HG02885 (cell line): Measurements from ENCODE around the gene UBA3.

ENCODE experiments used
- ATAC-seq: cut with Tn5 transposase; IDR thresholded peaks from one replicate; pipeline ENCODE4 v1.9.1; 2021; ENCODE audit warnings: mild to moderate bottlenecking; ENCODE audit not compliant: unreplicated experiment, poor library complexity

UBA3 gene

GRCh38 chr3:69079269-69080159 lies 651 bp downstream of the UBA3 start:
- peak; percentile 21 for ATAC-seq

- ATAC-seq: no peak
Measured at GRCh38 chr3:69072928-69073327, 7.2 kb downstream of the UBA3 start.

DNA sequence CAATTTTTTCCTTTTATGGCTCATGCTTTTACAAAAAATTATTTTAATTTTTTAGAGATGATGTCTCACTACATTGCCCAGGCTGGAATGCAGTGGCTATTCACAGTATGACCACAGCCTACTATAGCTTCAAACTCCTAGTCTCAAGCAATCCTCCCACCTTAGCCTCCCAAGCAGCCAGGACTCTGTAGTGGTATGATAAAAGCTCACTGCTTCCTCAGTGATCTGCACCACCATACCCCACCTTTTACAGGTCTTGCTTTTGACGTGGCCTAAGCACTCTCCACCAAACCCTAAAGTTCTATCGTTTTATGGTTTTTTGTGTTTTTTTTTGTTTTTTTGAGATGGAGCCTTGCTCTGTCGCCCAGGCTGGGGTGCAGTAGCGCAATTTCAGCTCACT lies 14.0 kb downstream of the UBA3 start:
- no peak for ATAC-seq

DNA sequence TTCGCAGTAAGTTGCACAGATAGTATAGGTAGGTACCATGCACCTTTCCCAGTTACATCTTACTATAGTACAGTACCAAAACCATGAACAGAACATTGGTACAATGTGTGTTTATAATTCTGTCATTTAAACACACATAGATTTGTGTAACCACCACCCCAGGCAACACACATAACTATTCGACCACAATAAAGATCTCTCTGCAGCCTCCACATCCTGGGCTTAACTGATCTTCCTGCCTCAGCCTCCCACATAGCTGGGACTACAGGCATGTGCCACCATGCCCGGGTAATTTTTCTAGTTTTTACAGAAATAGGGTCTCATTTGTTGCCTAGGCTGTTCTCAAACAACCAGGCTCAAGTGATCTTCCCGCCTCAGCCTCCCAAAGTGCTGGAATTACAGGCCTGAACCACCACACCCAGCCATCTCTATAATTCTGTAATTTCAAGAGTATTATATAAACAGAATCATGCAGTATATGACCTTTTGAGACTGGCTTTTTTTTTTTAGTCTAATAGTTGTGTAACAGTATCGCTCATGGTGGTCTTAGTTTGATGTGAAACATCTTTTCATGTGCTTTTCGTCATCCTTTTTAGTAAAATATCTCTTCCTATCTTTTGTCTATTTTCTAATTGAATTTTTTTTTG lies 14.7 kb downstream of the UBA3 start:
- no peak for ATAC-seq

GRCh38 chr3:69063636-69064035 lies 16.5 kb downstream of the UBA3 start:
- no peak for ATAC-seq

DNA sequence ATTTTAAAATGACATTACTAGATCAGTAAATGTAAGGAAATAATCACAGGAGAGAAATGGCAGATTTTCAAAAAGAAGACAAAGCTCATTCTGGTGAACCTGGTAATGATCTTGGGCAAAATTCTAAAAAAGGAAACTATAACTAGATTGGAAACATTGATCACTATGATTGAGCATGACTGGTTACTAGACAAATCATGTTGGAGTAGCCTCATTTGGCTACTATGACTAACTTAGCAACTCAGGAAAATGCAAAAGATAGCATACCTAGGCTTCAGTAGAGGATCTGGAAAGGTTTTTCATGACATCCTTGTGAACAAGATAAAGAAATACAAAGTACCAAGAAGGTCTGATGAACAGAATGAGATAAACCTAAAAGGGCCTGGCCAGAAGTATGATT lies 20.5 kb downstream of the UBA3 start:
- ATAC-seq: no peak

DNA sequence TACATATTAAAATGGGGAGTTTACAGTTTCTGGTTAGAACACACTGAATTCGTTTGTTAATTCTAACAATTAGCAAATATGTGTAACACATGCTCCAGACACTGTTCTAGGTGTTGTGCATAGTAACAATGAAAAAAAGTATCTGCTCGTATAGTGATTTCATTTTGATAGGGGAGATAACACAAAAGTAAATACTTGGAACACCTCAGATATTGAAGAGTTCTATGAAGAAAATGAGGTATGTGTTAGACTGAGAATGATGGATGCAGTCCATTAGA lies 21.3 kb downstream of the UBA3 start:
- ATAC-seq: no peak

DNA sequence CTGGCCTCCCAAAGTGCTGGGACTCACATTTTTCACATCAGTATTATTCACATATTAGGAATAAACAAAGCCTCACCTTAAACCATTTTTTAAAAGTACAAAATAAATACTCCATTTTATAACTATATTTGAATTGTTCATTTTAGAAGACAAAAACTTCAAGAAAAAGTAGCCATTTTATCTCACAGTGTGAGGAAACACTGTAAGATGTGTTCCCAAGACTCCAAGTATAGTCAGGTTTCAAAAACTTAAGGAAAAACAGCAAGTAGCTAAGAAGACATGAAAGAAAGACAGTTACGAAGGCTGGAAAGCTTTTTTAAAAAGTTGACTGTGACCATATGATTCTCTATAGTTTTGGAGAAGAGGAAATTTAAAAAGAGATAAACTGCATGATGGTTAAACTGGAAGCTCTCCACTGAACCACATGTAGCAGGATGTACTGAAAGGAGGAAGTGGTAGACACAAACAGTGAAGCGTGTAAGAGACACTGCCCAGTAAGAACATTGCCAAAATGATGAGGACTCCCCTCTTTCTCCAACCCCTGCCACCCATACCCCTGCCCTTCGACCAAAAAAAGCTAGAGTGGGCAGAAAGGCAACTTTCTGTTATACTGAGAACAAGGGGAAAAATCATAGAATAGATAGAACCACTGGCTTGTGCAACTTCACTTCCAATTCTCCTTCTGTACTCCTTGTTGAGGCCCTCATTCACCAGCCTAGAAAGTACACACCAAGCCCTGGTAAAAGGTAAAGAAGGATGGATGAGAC lies 21.8 kb downstream of the UBA3 start:
- ATAC-seq: peak; percentile 100

DNA sequence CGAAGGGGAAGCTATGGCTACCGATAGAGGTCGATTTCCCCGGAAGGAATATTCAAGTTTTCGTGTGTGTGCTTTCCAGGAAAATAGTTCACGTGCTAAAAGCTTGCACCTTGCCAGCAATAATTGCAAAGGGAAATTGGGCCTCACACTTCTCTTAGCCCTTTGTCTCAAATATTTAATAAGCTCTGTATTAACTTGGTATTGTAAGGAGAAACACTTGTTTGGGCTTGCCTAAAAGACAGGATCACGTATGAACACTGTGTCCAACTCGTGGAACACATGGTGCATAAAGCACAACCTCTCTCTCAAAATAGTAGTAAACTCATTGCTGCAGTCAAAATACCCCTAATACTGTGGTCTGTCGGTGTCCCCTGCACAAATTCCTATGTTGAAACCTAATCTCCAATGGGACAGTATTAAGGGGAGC lies 27.7 kb downstream of the UBA3 start:
- no peak for ATAC-seq

DNA sequence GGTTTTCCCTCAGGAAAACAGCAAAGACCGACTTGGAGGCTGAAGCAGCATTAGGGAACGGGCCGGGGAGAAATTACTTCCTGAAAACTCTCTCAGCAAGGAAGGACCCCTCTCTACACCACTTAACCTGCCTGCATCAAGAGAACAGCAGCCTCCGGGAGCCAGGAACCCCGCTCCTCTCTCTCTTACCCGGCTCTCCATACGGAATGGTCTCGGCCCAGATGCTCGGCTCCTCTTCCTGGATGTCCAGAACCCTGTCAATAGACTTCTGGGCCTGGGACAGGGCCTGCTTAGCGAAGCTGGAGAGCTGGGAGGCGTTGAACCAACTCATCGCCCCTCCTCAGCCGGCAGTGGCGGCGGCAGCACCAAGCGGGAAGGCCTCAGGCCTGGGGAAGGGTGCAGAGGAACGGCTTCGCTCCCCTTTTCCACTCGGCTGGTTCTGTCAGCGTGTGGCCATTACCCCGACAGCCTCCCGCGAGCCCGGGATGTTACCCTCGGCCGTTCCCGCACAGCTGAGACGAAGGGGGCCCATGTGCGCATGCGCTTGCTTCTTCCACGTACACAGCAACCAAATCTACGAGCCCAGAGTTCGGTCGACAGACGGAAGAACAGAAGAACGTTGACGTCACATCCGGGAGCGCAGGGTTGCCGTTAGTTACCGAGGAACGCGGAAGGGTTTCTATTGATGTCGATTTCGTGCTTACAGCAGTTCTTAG lies 28.3 kb downstream of the UBA3 start, which contains the start of gene TMF1:
TMF1 (minus strand) TSS at position 578 of the 716 bp plus-strand sequence; CDS start at position 331, 247 bp downstream.
- ATAC-seq: peak; percentile 97

GRCh38 chr3:69048990-69049389 lies 31.2 kb downstream of the UBA3 start:
- ATAC-seq: no peak

- ATAC-seq: no peak
Measured at GRCh38 chr3:69044608-69045007, 35.6 kb downstream of the UBA3 start.

GRCh38 chr3:69033470-69033869 lies 46.7 kb downstream of the UBA3 start:
- no peak for ATAC-seq

DNA sequence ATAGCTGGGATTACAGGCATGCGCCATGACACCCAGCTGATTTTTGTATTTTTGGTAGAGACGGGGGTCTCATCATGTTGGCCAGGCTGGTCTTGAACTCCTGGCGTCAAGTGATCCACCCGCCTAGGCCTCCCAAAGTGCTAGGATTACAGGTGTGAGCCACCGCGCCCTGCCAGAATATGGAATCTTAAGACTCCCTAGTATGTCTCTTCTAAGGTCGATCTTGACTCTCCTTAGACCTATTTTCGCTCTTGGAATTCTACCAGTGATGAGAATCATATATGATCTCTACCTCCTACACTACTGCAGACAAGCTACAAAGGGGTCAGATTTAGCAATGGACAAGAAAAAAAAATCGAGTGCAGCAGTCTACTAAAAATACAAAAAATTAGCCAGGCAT lies 47.4 kb downstream of the UBA3 start:
- ATAC-seq: no peak

- no peak for ATAC-seq
Measured at GRCh38 chr3:69032142-69032541, 48.0 kb downstream of the UBA3 start.

- ATAC-seq: no peak
Measured at GRCh38 chr3:69031635-69032034, 48.5 kb downstream of the UBA3 start.

- ATAC-seq: no peak
Measured at GRCh38 chr3:69020857-69021256, 59.3 kb downstream of the UBA3 start.

- ATAC-seq: no peak
Measured at GRCh38 chr3:69020424-69020823, 59.7 kb downstream of the UBA3 start.

GRCh38 chr3:69016901-69017300 lies 63.3 kb downstream of the UBA3 start:
- no peak for ATAC-seq

DNA sequence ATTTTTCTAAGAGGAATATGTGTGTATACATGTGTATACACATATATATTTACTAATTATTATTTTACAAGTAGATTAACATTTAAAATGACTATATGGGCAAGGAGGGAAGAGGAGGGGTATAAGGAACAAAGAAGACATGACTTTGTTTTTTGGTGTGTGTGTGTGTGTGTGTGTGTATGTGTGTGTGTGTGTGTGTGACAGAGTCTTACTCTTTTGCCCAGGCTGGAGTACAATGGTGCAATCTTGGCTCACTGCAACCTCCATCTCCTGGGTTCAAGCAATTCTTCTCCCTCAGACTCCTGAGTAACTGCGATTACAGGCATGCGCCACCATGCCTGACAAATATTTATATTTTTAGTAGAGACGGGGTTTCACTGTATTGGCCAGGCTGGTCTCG lies 64.1 kb downstream of the UBA3 start:
- no peak for ATAC-seq
